WTC11 (cell line): Measurements from ENCODE around the gene CNPY1. TPM values are rescaled to one million over a fixed set of nuclear protein-coding genes. Genes with fewer than 3 reads are reported as not detected.

Source experiments
- ATAC-seq: fragments of 200-7000 bp; cut with Tn5 transposase; 2 replicates; pipeline ENCODE4 v1.10.0; 2021; ENCODE audit warnings: mild to moderate bottlenecking, moderate library complexity
- CTCF ChIA-PET: fragments of 300-600 bp; sonication (Branson Sonifier 250); formaldehyde crosslinking; loops from one replicate; lab custom pipeline; 2021; ENCODE audit warnings: antibody characterized with exemption; lab: Charles Lee
- POLR2A ChIA-PET: fragments of 350-600 bp; sonication (Branson Sonifier 250); formaldehyde crosslinking; loops from one replicate; lab custom pipeline; 2021; ENCODE audit warnings: antibody characterized with exemption; lab: Charles Lee
- DNase-seq: peaks from one replicate; pipeline ENCODE4 v3.0.0; 2021; ENCODE audit warnings: low spot score
- H3K27ac Mint-ChIP-seq: 2 replicates; pipeline ENCODE4 v1.8.0; 2021; ENCODE audit warnings: mixed read lengths
- H3K27me3 Mint-ChIP-seq: 2 replicates; pipeline ENCODE4 v1.8.0; 2021; ENCODE audit warnings: low read depth, mild to moderate bottlenecking, moderate library complexity, mixed read lengths
- H3K36me3 Mint-ChIP-seq: 2 replicates; pipeline ENCODE4 v1.8.0; 2021; ENCODE audit warnings: mixed read lengths
- H3K4me1 Mint-ChIP-seq: 2 replicates; pipeline ENCODE4 v1.8.0; 2022; ENCODE audit warnings: mixed read lengths
- H3K4me3 Mint-ChIP-seq: 2 replicates; pipeline ENCODE4 v1.8.0; 2021; ENCODE audit warnings: mild to moderate bottlenecking, moderate library complexity, mixed read lengths
- H3K9me3 Mint-ChIP-seq: 2 replicates; pipeline ENCODE4 v1.8.0; 2021; ENCODE audit warnings: mixed read lengths
- ATF6 ChIP-seq: sonication (generic); formaldehyde crosslinking; IDR thresholded peaks from 2 replicates; pipeline ENCODE4 v1.8.1; 2023; ENCODE audit warnings: mild to moderate bottlenecking, missing genetic modification reagents
- FOXK1 ChIP-seq: sonication (generic); formaldehyde crosslinking; IDR thresholded peaks from 2 replicates; pipeline ENCODE4 v1.8.0; 2022; ENCODE audit warnings: mild to moderate bottlenecking, moderate library complexity, missing genetic modification reagents
- FOXP4 ChIP-seq: sonication (generic); formaldehyde crosslinking; IDR thresholded peaks from 2 replicates; pipeline ENCODE4 v1.8.0; 2022; ENCODE audit warnings: mild to moderate bottlenecking, missing genetic modification reagents
- MAX ChIP-seq: sonication (generic); formaldehyde crosslinking; IDR thresholded peaks from 2 replicates; pipeline ENCODE4 v1.8.0; 2022; ENCODE audit warnings: mild to moderate bottlenecking, missing genetic modification reagents
- MLX ChIP-seq: sonication (generic); formaldehyde crosslinking; IDR thresholded peaks from 2 replicates; pipeline ENCODE4 v1.8.1; 2023; ENCODE audit warnings: mild to moderate bottlenecking, missing genetic modification reagents, moderate library complexity
- MYBL2 ChIP-seq: sonication (generic); formaldehyde crosslinking; IDR thresholded peaks from 2 replicates; pipeline ENCODE4 v1.8.1; 2023; ENCODE audit warnings: mild to moderate bottlenecking, moderate library complexity, missing genetic modification reagents
- NR3C1 ChIP-seq: sonication (generic); formaldehyde crosslinking; conservative IDR thresholded peaks from 2 replicates; pipeline ENCODE4 v1.8.1; 2023; ENCODE audit warnings: low read depth, mild to moderate bottlenecking, missing genetic modification reagents
- OVOL2 ChIP-seq: fragments of 250-450 bp; sonication (Bioruptor Pico); IDR thresholded peaks from 2 replicates; pipeline ENCODE4 v1.9.0; 2021; ENCODE audit warnings: mild to moderate bottlenecking, borderline replicate concordance
- PREB ChIP-seq: sonication (generic); formaldehyde crosslinking; IDR thresholded peaks from 2 replicates; pipeline ENCODE4 v1.8.1; 2022; ENCODE audit warnings: mild to moderate bottlenecking, missing genetic modification reagents, moderate library complexity, borderline replicate concordance
- PRRX2 ChIP-seq: fragments of 250-450 bp; sonication (Bioruptor Pico); IDR thresholded peaks from 2 replicates; pipeline ENCODE4 v1.8.0; 2021; ENCODE audit warnings: mild to moderate bottlenecking
- RORB ChIP-seq: fragments of 250-450 bp; sonication (Bioruptor Pico); IDR thresholded peaks from 2 replicates; pipeline ENCODE4 v1.9.0; 2021; ENCODE audit warnings: mild to moderate bottlenecking
- STAT6 ChIP-seq: sonication (generic); formaldehyde crosslinking; conservative IDR thresholded peaks from 2 replicates; pipeline ENCODE4 v1.8.1; 2023; ENCODE audit warnings: mild to moderate bottlenecking, low read depth, missing genetic modification reagents, moderate library complexity
- TCF7 ChIP-seq: sonication (generic); formaldehyde crosslinking; IDR thresholded peaks from 2 replicates; pipeline ENCODE4 v1.8.0; 2022; ENCODE audit warnings: mild to moderate bottlenecking, low read depth, missing genetic modification reagents, moderate library complexity
- TEAD4 ChIP-seq: sonication (generic); formaldehyde crosslinking; IDR thresholded peaks from 2 replicates; pipeline ENCODE4 v1.8.0; 2022; ENCODE audit warnings: mild to moderate bottlenecking, missing genetic modification reagents
- ZNF121 ChIP-seq: sonication (generic); formaldehyde crosslinking; IDR thresholded peaks from 2 replicates; pipeline ENCODE4 v1.8.0; 2023; ENCODE audit warnings: missing genetic modification reagents
- ZNF416 ChIP-seq: fragments of 250-450 bp; sonication (Bioruptor Pico); IDR thresholded peaks from 2 replicates; pipeline ENCODE4 v1.9.0; 2021; ENCODE audit warnings: mild to moderate bottlenecking, inconsistent platforms
- ZNF671 ChIP-seq: fragments of 250-450 bp; sonication (Bioruptor Pico); IDR thresholded peaks from 2 replicates; pipeline ENCODE4 v1.8.0; 2021; ENCODE audit warnings: mild to moderate bottlenecking
- ZSCAN18 ChIP-seq: fragments of 250-450 bp; sonication (Bioruptor Pico); IDR thresholded peaks from 2 replicates; pipeline ENCODE4 v2.1.2; 2022; ENCODE audit warnings: mild to moderate bottlenecking, moderate library complexity
- total RNA-seq: library from RNA; stranded (reverse); gene quantifications from 3 replicates; pipeline ENCODE4 v1.2.3, GENCODE V29; 2021

CNPY1 gene
- total RNA-seq, 1 experiment from 2014 or later = 0.09 TPM

GRCh38 chr7:155495440-155496248 is 50.7 kb downstream of the CNPY1 start:
- Mint-ChIP-seq H3K36me3 (no peaks in the 10 kb centered on the region), H3K4me1 (peaks cover 34% of the 10 kb centered on the region), H3K27ac (no peak overlapping the region), H3K4me3 (no peak overlapping the region), H3K27me3 (peaks cover 79% of the 10 kb centered on the region), H3K9me3 (no peaks in the 10 kb centered on the region)
- DNase-seq (no peak), ATAC-seq (no peak)
- ChIA-PET CTCF (interaction anchor here (0.5 to 1.2 kb wide), 2 partner anchors 61 to 81 kb away, joined by 4 read pairs; no protein-coding TSS in a partner anchor), POLR2A (no interaction called here)
- TF ChIP-seq OVOL2 (CRISPR knock-in tag) (no peak), ATF6 (CRISPR knock-in tag) (no peak), NR3C1 (no peak), MLX (CRISPR knock-in tag) (no peak), STAT6 (CRISPR knock-in tag) (no peak), MYBL2 (CRISPR knock-in tag) (no peak), TCF7 (CRISPR knock-in tag) (no peak), ZNF671 (CRISPR knock-in tag) (no peak), ZSCAN18 (CRISPR knock-in tag) (no peak), FOXK1 (CRISPR knock-in tag) (no peak), TEAD4 (no peak), PRRX2 (no peak), ZNF416 (no peak)

GRCh38 chr7:155494551-155494950 is 51.8 kb downstream of the CNPY1 start:
- no peak overlapping the region for H3K27ac Mint-ChIP-seq
- TF ChIP-seq ZNF416 (no peak), ZNF121 (CRISPR knock-in tag) (no peak), MLX (CRISPR knock-in tag) (no peak), MYBL2 (CRISPR knock-in tag) (no peak), PREB (CRISPR knock-in tag) (no peak), MAX (no peak), RORB (CRISPR knock-in tag) (no peak), FOXP4 (CRISPR knock-in tag) (no peak)
- H3K9me3 Mint-ChIP-seq = no peaks in the 10 kb centered on the region
- DNase-seq = no peak
- H3K4me3 Mint-ChIP-seq = no peak overlapping the region
- ATAC-seq = no peak
- H3K27me3 Mint-ChIP-seq = peaks cover 79% of the 10 kb centered on the region
- ChIA-PET CTCF (no interaction called here), POLR2A (no interaction called here)
- H3K4me1 Mint-ChIP-seq = peaks cover 42% of the 10 kb centered on the region
- no peaks in the 10 kb centered on the region for H3K36me3 Mint-ChIP-seq
